Measurements from ENCODE around the gene IRS1.

The IRS1 gene

GRCh38 chr2:226813148-226813701 lies 13.6 kb upstream of the IRS1 start:
- no peak for DNase-seq

- DNase-seq = no peak
Observed at GRCh38 chr2:226803410-226803809, 3.8 kb upstream of the IRS1 start.

- DNase-seq = no peak
Observed at GRCh38 chr2:226802573-226802972, 3.0 kb upstream of the IRS1 start.

- DNase-seq = peak; percentile 89
Observed at GRCh38 chr2:226800941-226801784, 1.5 kb upstream of the IRS1 start.

GRCh38 chr2:226799976-226800940 lies 638 bp upstream of the IRS1 start:
- no peak for DNase-seq

GRCh38 chr2:226798422-226799210 lies 1.0 kb downstream of the IRS1 start:
- peak; percentile 69 for DNase-seq

- DNase-seq = no peak
Observed at GRCh38 chr2:226797989-226798421, 1.6 kb downstream of the IRS1 start.

GRCh38 chr2:226797289-226797988 lies 2.2 kb downstream of the IRS1 start:
- no peak for DNase-seq

GRCh38 chr2:226796840-226797288 lies 2.8 kb downstream of the IRS1 start:
- no peak for DNase-seq

GRCh38 chr2:226796012-226796839 lies 3.4 kb downstream of the IRS1 start:
- DNase-seq = no peak

- no peak for DNase-seq
Observed at GRCh38 chr2:226795281-226796011, 4.2 kb downstream of the IRS1 start.

- no peak for DNase-seq
Observed at GRCh38 chr2:226794751-226795171, 4.9 kb downstream of the IRS1 start.

- DNase-seq = no peak
Observed at GRCh38 chr2:226794196-226794661, 5.4 kb downstream of the IRS1 start.

- DNase-seq = no peak
Observed at GRCh38 chr2:226793646-226794045, 6.0 kb downstream of the IRS1 start.

GRCh38 chr2:226792155-226792881 lies 7.3 kb downstream of the IRS1 start:
- no peak for DNase-seq

- DNase-seq = peak; percentile 94
Observed at GRCh38 chr2:226791487-226792081, 8.0 kb downstream of the IRS1 start.

GRCh38 chr2:226791056-226791486 lies 8.5 kb downstream of the IRS1 start:
- no peak for DNase-seq

GRCh38 chr2:226790431-226790830 lies 9.2 kb downstream of the IRS1 start:
- no peak for DNase-seq

- DNase-seq = no peak
Observed at GRCh38 chr2:226790011-226790410, 9.6 kb downstream of the IRS1 start.
